WTC11 (cell line): ENCODE measurements around the gene PRR35. TPM values are rescaled to one million over a fixed set of nuclear protein-coding genes. Genes with fewer than 3 reads are reported as not detected.

Experiments
- ATAC-seq: fragments of 200-7000 bp; cut with Tn5 transposase; 2 replicates; pipeline ENCODE4 v1.10.0; 2021; ENCODE audit warnings: mild to moderate bottlenecking, moderate library complexity
- CTCF ChIA-PET: fragments of 300-600 bp; sonication (Branson Sonifier 250); formaldehyde crosslinking; loops from one replicate; lab custom pipeline; 2021; ENCODE audit warnings: antibody characterized with exemption; lab: Charles Lee
- POLR2A ChIA-PET: fragments of 350-600 bp; sonication (Branson Sonifier 250); formaldehyde crosslinking; loops from one replicate; lab custom pipeline; 2021; ENCODE audit warnings: antibody characterized with exemption; lab: Charles Lee
- DNase-seq: peaks from one replicate; pipeline ENCODE4 v3.0.0; 2021; ENCODE audit warnings: low spot score
- H3K27ac Mint-ChIP-seq: 2 replicates; pipeline ENCODE4 v1.8.0; 2021; ENCODE audit warnings: mixed read lengths
- H3K27me3 Mint-ChIP-seq: 2 replicates; pipeline ENCODE4 v1.8.0; 2021; ENCODE audit warnings: low read depth, mild to moderate bottlenecking, moderate library complexity, mixed read lengths
- H3K36me3 Mint-ChIP-seq: 2 replicates; pipeline ENCODE4 v1.8.0; 2021; ENCODE audit warnings: mixed read lengths
- H3K4me1 Mint-ChIP-seq: 2 replicates; pipeline ENCODE4 v1.8.0; 2022; ENCODE audit warnings: mixed read lengths
- H3K4me3 Mint-ChIP-seq: 2 replicates; pipeline ENCODE4 v1.8.0; 2021; ENCODE audit warnings: mild to moderate bottlenecking, moderate library complexity, mixed read lengths
- H3K9me3 Mint-ChIP-seq: 2 replicates; pipeline ENCODE4 v1.8.0; 2021; ENCODE audit warnings: mixed read lengths
- ESRRA ChIP-seq: sonication (generic); formaldehyde crosslinking; IDR thresholded peaks from 2 replicates; pipeline ENCODE4 v1.8.1; 2022; ENCODE audit warnings: mild to moderate bottlenecking, missing genetic modification reagents, borderline replicate concordance
- ETV6 ChIP-seq: sonication (generic); formaldehyde crosslinking; IDR thresholded peaks from 2 replicates; pipeline ENCODE4 v1.8.1; 2022; ENCODE audit warnings: mild to moderate bottlenecking, missing genetic modification reagents
- FOXJ3 ChIP-seq: sonication (generic); formaldehyde crosslinking; IDR thresholded peaks from 2 replicates; pipeline ENCODE4 v1.9.0; 2021; ENCODE audit warnings: missing genetic modification reagents, mild to moderate bottlenecking, borderline replicate concordance
- KAT7 ChIP-seq: sonication (generic); formaldehyde crosslinking; IDR thresholded peaks from 2 replicates; pipeline ENCODE4 v1.8.1; 2023; ENCODE audit warnings: missing genetic modification reagents, mild to moderate bottlenecking, borderline replicate concordance
- NFATC4 ChIP-seq: fragments of 250-450 bp; sonication (Bioruptor Pico); IDR thresholded peaks from 2 replicates; pipeline ENCODE4 v1.9.0; 2021; ENCODE audit warnings: mild to moderate bottlenecking
- NR1H2 ChIP-seq: sonication (generic); formaldehyde crosslinking; IDR thresholded peaks from 2 replicates; pipeline ENCODE4 v1.9.0; 2021; ENCODE audit warnings: mild to moderate bottlenecking, moderate library complexity, missing genetic modification reagents
- SMAD3 ChIP-seq: sonication (generic); formaldehyde crosslinking; IDR thresholded peaks from 2 replicates; pipeline ENCODE4 v1.8.0; 2022; ENCODE audit warnings: missing genetic modification reagents, mild to moderate bottlenecking, borderline replicate concordance
- SP1 ChIP-seq: sonication (generic); formaldehyde crosslinking; conservative IDR thresholded peaks from 2 replicates; pipeline ENCODE4 v1.8.1; 2022; ENCODE audit warnings: missing genetic modification reagents
- TEAD4 ChIP-seq: sonication (generic); formaldehyde crosslinking; IDR thresholded peaks from 2 replicates; pipeline ENCODE4 v1.8.0; 2022; ENCODE audit warnings: mild to moderate bottlenecking, missing genetic modification reagents
- TP53 ChIP-seq: sonication (generic); formaldehyde crosslinking; IDR thresholded peaks from 2 replicates; pipeline ENCODE4 v1.8.1; 2023; ENCODE audit warnings: mild to moderate bottlenecking, missing genetic modification reagents
- USF1 ChIP-seq: sonication (generic); formaldehyde crosslinking; IDR thresholded peaks from 2 replicates; pipeline ENCODE4 v1.8.0; 2022; ENCODE audit warnings: mild to moderate bottlenecking, missing genetic modification reagents
- ZNF138 ChIP-seq: sonication (generic); formaldehyde crosslinking; conservative IDR thresholded peaks from 2 replicates; pipeline ENCODE4 v1.8.1; 2022; ENCODE audit warnings: mild to moderate bottlenecking, moderate library complexity, missing genetic modification reagents
- ZNF263 ChIP-seq: sonication (generic); formaldehyde crosslinking; IDR thresholded peaks from 2 replicates; pipeline ENCODE4 v1.8.1; 2022; ENCODE audit warnings: low read depth, mild to moderate bottlenecking, moderate library complexity, missing genetic modification reagents
- ZNF425 ChIP-seq: fragments of 250-450 bp; sonication (Bioruptor Pico); conservative IDR thresholded peaks from 2 replicates; pipeline ENCODE4 v1.9.0; 2021; ENCODE audit warnings: mild to moderate bottlenecking
- ZNF671 ChIP-seq: fragments of 250-450 bp; sonication (Bioruptor Pico); IDR thresholded peaks from 2 replicates; pipeline ENCODE4 v1.8.0; 2021; ENCODE audit warnings: mild to moderate bottlenecking
- total RNA-seq: library from RNA; stranded (reverse); gene quantifications from 3 replicates; pipeline ENCODE4 v1.2.3, GENCODE V29; 2021
- TF ChIP-seq, protein P1 (sequence below): sonication (generic); formaldehyde crosslinking; IDR thresholded peaks from 2 replicates; pipeline ENCODE4 v1.8.0; 2023; ENCODE audit warnings: missing genetic modification reagents, mild to moderate bottlenecking, borderline replicate concordance
- TF ChIP-seq, protein P2 (sequence below): sonication (generic); formaldehyde crosslinking; IDR thresholded peaks from 2 replicates; pipeline ENCODE4 v1.8.1; 2022; ENCODE audit warnings: mild to moderate bottlenecking, missing genetic modification reagents, moderate library complexity, borderline replicate concordance
- TF ChIP-seq, protein P3 (sequence below): fragments of 250-450 bp; sonication (Bioruptor Pico); IDR thresholded peaks from 2 replicates; pipeline ENCODE4 v2.1.2; 2022; ENCODE audit warnings: mild to moderate bottlenecking, moderate library complexity
- TF ChIP-seq, protein P4 (sequence below): sonication (generic); formaldehyde crosslinking; IDR thresholded peaks from 2 replicates; pipeline ENCODE4 v1.8.1; 2023; ENCODE audit warnings: mild to moderate bottlenecking, missing genetic modification reagents
- TF ChIP-seq, protein P5 (sequence below): sonication (generic); formaldehyde crosslinking; IDR thresholded peaks from 2 replicates; pipeline ENCODE4 v1.8.1; 2023; ENCODE audit warnings: mild to moderate bottlenecking, missing genetic modification reagents, moderate library complexity
- TF ChIP-seq, protein P6 (sequence below): fragments of 250-450 bp; sonication (Bioruptor Pico); IDR thresholded peaks from 2 replicates; pipeline ENCODE4 v1.9.0; 2021; ENCODE audit warnings: moderate library complexity, mild to moderate bottlenecking, inconsistent platforms, borderline replicate concordance

The PRR35 gene
- total RNA-seq, 1 experiment from 2014 or later, result 0.72 TPM

GRCh38 chr16:552171-552570, 8.0 kb upstream of the PRR35 start (continued):
- TF ChIP-seq, protein P1, sequence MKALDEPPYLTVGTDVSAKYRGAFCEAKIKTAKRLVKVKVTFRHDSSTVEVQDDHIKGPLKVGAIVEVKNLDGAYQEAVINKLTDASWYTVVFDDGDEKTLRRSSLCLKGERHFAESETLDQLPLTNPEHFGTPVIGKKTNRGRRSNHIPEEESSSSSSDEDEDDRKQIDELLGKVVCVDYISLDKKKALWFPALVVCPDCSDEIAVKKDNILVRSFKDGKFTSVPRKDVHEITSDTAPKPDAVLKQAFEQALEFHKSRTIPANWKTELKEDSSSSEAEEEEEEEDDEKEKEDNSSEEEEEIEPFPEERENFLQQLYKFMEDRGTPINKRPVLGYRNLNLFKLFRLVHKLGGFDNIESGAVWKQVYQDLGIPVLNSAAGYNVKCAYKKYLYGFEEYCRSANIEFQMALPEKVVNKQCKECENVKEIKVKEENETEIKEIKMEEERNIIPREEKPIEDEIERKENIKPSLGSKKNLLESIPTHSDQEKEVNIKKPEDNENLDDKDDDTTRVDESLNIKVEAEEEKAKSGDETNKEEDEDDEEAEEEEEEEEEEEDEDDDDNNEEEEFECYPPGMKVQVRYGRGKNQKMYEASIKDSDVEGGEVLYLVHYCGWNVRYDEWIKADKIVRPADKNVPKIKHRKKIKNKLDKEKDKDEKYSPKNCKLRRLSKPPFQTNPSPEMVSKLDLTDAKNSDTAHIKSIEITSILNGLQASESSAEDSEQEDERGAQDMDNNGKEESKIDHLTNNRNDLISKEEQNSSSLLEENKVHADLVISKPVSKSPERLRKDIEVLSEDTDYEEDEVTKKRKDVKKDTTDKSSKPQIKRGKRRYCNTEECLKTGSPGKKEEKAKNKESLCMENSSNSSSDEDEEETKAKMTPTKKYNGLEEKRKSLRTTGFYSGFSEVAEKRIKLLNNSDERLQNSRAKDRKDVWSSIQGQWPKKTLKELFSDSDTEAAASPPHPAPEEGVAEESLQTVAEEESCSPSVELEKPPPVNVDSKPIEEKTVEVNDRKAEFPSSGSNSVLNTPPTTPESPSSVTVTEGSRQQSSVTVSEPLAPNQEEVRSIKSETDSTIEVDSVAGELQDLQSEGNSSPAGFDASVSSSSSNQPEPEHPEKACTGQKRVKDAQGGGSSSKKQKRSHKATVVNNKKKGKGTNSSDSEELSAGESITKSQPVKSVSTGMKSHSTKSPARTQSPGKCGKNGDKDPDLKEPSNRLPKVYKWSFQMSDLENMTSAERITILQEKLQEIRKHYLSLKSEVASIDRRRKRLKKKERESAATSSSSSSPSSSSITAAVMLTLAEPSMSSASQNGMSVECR (CRISPR knock-in tag), result no peak
- TF ChIP-seq, protein P2, sequence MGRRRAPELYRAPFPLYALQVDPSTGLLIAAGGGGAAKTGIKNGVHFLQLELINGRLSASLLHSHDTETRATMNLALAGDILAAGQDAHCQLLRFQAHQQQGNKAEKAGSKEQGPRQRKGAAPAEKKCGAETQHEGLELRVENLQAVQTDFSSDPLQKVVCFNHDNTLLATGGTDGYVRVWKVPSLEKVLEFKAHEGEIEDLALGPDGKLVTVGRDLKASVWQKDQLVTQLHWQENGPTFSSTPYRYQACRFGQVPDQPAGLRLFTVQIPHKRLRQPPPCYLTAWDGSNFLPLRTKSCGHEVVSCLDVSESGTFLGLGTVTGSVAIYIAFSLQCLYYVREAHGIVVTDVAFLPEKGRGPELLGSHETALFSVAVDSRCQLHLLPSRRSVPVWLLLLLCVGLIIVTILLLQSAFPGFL (CRISPR knock-in tag), result no peak
- TF ChIP-seq ESRRA (CRISPR knock-in tag), result no peak
- TF ChIP-seq TP53, result no peak
- no peak for TF ChIP-seq TEAD4 (CRISPR knock-in tag)
- TF ChIP-seq, protein P3, sequence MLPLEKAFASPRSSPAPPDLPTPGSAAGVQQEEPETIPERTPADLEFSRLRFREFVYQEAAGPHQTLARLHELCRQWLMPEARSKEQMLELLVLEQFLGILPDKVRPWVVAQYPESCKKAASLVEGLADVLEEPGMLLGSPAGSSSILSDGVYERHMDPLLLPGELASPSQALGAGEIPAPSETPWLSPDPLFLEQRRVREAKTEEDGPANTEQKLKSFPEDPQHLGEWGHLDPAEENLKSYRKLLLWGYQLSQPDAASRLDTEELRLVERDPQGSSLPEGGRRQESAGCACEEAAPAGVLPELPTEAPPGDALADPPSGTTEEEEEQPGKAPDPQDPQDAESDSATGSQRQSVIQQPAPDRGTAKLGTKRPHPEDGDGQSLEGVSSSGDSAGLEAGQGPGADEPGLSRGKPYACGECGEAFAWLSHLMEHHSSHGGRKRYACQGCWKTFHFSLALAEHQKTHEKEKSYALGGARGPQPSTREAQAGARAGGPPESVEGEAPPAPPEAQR (CRISPR knock-in tag), result no peak
- TF ChIP-seq NFATC4, result no peak
- no peak for TF ChIP-seq SMAD3 (CRISPR knock-in tag)
- no peak for TF ChIP-seq ZNF263 (CRISPR knock-in tag)
- no peak for TF ChIP-seq ZNF425 (CRISPR knock-in tag)
- no peak for TF ChIP-seq KAT7

GRCh38 chr16:553601-554296, 6.4 kb upstream of the PRR35 start:
- Mint-ChIP-seq H3K9me3 (no peaks in the 10 kb centered on the region), H3K27ac (no peak overlapping the region), H3K4me1 (no peaks in the 10 kb centered on the region), H3K4me3 (no peak overlapping the region), H3K27me3 (peaks cover 6% of the 10 kb centered on the region), H3K36me3 (no peaks in the 10 kb centered on the region)
- DNase-seq (no peak), ATAC-seq (no peak)
- POLR2A ChIA-PET, result no interaction called here
- CTCF ChIA-PET, result interaction anchor here (1.0 kb wide), 1 partner anchor 26 kb away, joined by 3 read pairs; no protein-coding TSS in a partner anchor
- TF ChIP-seq SP1 (CRISPR knock-in tag) (no peak), USF1 (CRISPR knock-in tag) (no peak), ESRRA (CRISPR knock-in tag) (no peak), ZNF138 (no peak), FOXJ3 (CRISPR knock-in tag) (no peak), TP53 (no peak), TEAD4 (CRISPR knock-in tag) (no peak), ZNF671 (CRISPR knock-in tag) (no peak), NR1H2 (no peak), ETV6 (CRISPR knock-in tag) (no peak)
- TF ChIP-seq, protein P4, sequence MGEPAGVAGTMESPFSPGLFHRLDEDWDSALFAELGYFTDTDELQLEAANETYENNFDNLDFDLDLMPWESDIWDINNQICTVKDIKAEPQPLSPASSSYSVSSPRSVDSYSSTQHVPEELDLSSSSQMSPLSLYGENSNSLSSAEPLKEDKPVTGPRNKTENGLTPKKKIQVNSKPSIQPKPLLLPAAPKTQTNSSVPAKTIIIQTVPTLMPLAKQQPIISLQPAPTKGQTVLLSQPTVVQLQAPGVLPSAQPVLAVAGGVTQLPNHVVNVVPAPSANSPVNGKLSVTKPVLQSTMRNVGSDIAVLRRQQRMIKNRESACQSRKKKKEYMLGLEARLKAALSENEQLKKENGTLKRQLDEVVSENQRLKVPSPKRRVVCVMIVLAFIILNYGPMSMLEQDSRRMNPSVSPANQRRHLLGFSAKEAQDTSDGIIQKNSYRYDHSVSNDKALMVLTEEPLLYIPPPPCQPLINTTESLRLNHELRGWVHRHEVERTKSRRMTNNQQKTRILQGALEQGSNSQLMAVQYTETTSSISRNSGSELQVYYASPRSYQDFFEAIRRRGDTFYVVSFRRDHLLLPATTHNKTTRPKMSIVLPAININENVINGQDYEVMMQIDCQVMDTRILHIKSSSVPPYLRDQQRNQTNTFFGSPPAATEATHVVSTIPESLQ, result no peak
- TF ChIP-seq, protein P5, sequence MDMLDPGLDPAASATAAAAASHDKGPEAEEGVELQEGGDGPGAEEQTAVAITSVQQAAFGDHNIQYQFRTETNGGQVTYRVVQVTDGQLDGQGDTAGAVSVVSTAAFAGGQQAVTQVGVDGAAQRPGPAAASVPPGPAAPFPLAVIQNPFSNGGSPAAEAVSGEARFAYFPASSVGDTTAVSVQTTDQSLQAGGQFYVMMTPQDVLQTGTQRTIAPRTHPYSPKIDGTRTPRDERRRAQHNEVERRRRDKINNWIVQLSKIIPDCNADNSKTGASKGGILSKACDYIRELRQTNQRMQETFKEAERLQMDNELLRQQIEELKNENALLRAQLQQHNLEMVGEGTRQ (CRISPR knock-in tag), result no peak
- TF ChIP-seq, protein P6, sequence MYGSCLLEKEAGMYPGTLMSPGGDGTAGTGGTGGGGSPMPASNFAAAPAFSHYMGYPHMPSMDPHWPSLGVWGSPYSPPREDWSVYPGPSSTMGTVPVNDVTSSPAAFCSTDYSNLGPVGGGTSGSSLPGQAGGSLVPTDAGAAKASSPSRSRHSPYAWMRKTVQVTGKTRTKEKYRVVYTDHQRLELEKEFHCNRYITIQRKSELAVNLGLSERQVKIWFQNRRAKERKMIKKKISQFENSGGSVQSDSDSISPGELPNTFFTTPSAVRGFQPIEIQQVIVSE (CRISPR knock-in tag), result no peak
